Esophagus muscularis mucosa (tissue), 3 donors: ENCODE results near the gene MEFV.
"Not testable (repeated sequence)": the region's sequence is repeated elsewhere in the genome, so short reads cannot be mapped to it uniquely, and the experiment has no call there.

ENCODE experiments used
- POLR2A ChIP-seq: fragments of 450-650 bp; IDR thresholded peaks from one replicate; pipeline ENCODE4 v1.6.1; 2017; ENCODE audit warnings: antibody characterized with exemption, moderate library complexity, mild to moderate bottlenecking, low read depth
- POLR2AphosphoS5 ChIP-seq, 2 donors: sonication (generic); formaldehyde crosslinking; IDR thresholded peaks; one replicate each; pipeline ENCODE4 v1.6.1; 2017; ENCODE audit warnings: antibody characterized with exemption in 2 of 2
- TF ChIP-seq, protein P1 (sequence below), 3 experiments: fragments of 200-600 bp in 2 of 3; fragments of 450-650 bp in 1 of 3; sonication (generic) in 2 of 3; IDR thresholded peaks; one replicate each; pipeline ENCODE4 v1.5.1; 2017 to 2019; ENCODE audit warnings: antibody characterized with exemption in 3 of 3, mild to moderate bottlenecking in 2 of 3, moderate library complexity in 1 of 3

DNA sequence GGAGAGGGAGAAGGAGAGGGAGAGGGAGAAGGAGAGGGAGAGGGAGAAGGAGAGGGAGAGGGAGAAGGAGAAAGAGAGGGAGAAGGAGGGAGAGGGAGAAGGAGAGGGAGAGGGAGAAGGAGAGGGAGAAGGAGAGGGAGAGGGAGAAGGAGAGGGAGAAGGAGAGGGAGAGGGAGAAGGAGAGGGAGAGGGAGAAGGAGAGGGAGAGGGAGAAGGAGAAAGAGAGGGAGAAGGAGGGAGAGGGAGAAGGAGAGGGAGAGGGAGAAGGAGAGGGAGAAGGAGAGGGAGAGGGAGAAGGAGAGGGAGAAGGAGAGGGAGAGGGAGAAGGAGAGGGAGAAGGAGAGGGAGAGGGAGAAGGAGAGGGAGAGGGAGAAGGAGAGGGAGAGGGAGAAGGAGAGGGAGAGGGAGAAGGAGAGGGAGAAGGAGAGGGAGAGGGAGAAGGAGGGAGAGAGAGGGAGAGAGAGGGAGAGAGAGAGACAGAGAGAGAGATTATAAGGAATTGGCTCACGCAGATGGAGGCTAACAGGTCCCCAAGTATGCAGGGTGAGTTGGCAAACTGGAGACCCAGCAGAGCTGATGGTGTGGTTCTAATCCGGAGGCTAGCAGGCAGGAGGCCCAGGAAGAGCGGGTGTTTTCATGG, 58.6 kb downstream of the MEFV start:
- TF ChIP-seq, protein P1, sequence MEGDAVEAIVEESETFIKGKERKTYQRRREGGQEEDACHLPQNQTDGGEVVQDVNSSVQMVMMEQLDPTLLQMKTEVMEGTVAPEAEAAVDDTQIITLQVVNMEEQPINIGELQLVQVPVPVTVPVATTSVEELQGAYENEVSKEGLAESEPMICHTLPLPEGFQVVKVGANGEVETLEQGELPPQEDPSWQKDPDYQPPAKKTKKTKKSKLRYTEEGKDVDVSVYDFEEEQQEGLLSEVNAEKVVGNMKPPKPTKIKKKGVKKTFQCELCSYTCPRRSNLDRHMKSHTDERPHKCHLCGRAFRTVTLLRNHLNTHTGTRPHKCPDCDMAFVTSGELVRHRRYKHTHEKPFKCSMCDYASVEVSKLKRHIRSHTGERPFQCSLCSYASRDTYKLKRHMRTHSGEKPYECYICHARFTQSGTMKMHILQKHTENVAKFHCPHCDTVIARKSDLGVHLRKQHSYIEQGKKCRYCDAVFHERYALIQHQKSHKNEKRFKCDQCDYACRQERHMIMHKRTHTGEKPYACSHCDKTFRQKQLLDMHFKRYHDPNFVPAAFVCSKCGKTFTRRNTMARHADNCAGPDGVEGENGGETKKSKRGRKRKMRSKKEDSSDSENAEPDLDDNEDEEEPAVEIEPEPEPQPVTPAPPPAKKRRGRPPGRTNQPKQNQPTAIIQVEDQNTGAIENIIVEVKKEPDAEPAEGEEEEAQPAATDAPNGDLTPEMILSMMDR (IDR thresholded peaks at IDR 0.05), result not testable (repeated sequence)
- TF ChIP-seq POLR2AphosphoS5 (IDR thresholded peaks at IDR 0.05); POLR2A: not testable (repeated sequence)
